IPS-18c (cell line): ENCODE measurements around the gene KIF3A.

Experiments
- H3K4me3 ChIP-seq: 2 replicates; pipeline ENCODE4 v1.7.0; 2013; ENCODE audit warnings: low read depth, mild to moderate bottlenecking, low read length, moderate library complexity; ENCODE audit not compliant: insufficient read depth
- H3K9me3 ChIP-seq: one replicate; pipeline ENCODE4 v1.6.1; 2013; ENCODE audit warnings: mild to moderate bottlenecking, low read length, moderate library complexity; ENCODE audit not compliant: control insufficient read depth, insufficient read depth

Gene KIF3A

GRCh38 chr5:132773601-132774355, 36.4 kb upstream of the KIF3A start:
- H3K9me3 ChIP-seq, result no peaks in the 10 kb centered on the region
- no peak overlapping the region for H3K4me3 ChIP-seq

GRCh38 chr5:132773114-132773513, 35.8 kb upstream of the KIF3A start:
- no peaks in the 10 kb centered on the region for H3K9me3 ChIP-seq
- H3K4me3 ChIP-seq, result no peak overlapping the region

GRCh38 chr5:132772291-132773070, 35.1 kb upstream of the KIF3A start:
- H3K4me3 ChIP-seq, result no peak overlapping the region

GRCh38 chr5:132771503-132771998, 34.2 kb upstream of the KIF3A start:
- Histone ChIP-seq H3K9me3 (no peaks in the 10 kb centered on the region), H3K4me3 (no peak overlapping the region)

More at GRCh38 chr5:132772291-132773070, 35.1 kb upstream of the KIF3A start:
- H3K9me3 ChIP-seq, result no peaks in the 10 kb centered on the region

- Histone ChIP-seq H3K9me3 (no peaks in the 10 kb centered on the region), H3K4me3 (no peak overlapping the region)
Observed at GRCh38 chr5:132770476-132771159, 33.3 kb upstream of the KIF3A start.

- no peaks in the 10 kb centered on the region for H3K9me3 ChIP-seq
Observed at GRCh38 chr5:132768485-132768868, 31.1 kb upstream of the KIF3A start.

GRCh38 chr5:132767150-132767549, 29.8 kb upstream of the KIF3A start:
- H3K9me3 ChIP-seq, result no peaks in the 10 kb centered on the region
- H3K4me3 ChIP-seq, result no peak overlapping the region

More at GRCh38 chr5:132768485-132768868, 31.1 kb upstream of the KIF3A start:
- H3K4me3 ChIP-seq, result no peak overlapping the region

- Histone ChIP-seq H3K4me3 (no peak overlapping the region), H3K9me3 (no peaks in the 10 kb centered on the region)
Observed at GRCh38 chr5:132766806-132767055, 29.4 kb upstream of the KIF3A start.

- no peak overlapping the region for H3K4me3 ChIP-seq
- no peaks in the 10 kb centered on the region for H3K9me3 ChIP-seq
Observed at GRCh38 chr5:132766020-132766805, 28.9 kb upstream of the KIF3A start.

- Histone ChIP-seq H3K9me3 (no peaks in the 10 kb centered on the region), H3K4me3 (no peak overlapping the region)
Observed at GRCh38 chr5:132765311-132766019, 28.1 kb upstream of the KIF3A start.

GRCh38 chr5:132764671-132765238, 27.4 kb upstream of the KIF3A start:
- Histone ChIP-seq H3K4me3 (no peak overlapping the region; the same call in 1 of the 2 replicates), H3K9me3 (no peaks in the 10 kb centered on the region)

- H3K4me3 ChIP-seq, result no peak overlapping the region; the same call in 1 of the 2 replicates
- H3K9me3 ChIP-seq, result no peaks in the 10 kb centered on the region
Observed at GRCh38 chr5:132764051-132764450, 26.7 kb upstream of the KIF3A start.

- no peaks in the 10 kb centered on the region for H3K9me3 ChIP-seq
- no peak overlapping the region for H3K4me3 ChIP-seq
Observed at GRCh38 chr5:132763181-132764036, 26.1 kb upstream of the KIF3A start.

- H3K4me3 ChIP-seq, result no peak overlapping the region
Observed at GRCh38 chr5:132762246-132763000, 25.1 kb upstream of the KIF3A start.

More at GRCh38 chr5:132762246-132763000, 25.1 kb upstream of the KIF3A start:
- H3K9me3 ChIP-seq, result no peaks in the 10 kb centered on the region
